ENCODE results near the gene XPC.
A peak's percentile ranks its signal among the peaks of the same experiment; 100 is the strongest.
"Not testable (repeated sequence)": the region's sequence is repeated elsewhere in the genome, so short reads cannot be mapped to it uniquely, and the experiment has no call there.

The XPC gene

DNA sequence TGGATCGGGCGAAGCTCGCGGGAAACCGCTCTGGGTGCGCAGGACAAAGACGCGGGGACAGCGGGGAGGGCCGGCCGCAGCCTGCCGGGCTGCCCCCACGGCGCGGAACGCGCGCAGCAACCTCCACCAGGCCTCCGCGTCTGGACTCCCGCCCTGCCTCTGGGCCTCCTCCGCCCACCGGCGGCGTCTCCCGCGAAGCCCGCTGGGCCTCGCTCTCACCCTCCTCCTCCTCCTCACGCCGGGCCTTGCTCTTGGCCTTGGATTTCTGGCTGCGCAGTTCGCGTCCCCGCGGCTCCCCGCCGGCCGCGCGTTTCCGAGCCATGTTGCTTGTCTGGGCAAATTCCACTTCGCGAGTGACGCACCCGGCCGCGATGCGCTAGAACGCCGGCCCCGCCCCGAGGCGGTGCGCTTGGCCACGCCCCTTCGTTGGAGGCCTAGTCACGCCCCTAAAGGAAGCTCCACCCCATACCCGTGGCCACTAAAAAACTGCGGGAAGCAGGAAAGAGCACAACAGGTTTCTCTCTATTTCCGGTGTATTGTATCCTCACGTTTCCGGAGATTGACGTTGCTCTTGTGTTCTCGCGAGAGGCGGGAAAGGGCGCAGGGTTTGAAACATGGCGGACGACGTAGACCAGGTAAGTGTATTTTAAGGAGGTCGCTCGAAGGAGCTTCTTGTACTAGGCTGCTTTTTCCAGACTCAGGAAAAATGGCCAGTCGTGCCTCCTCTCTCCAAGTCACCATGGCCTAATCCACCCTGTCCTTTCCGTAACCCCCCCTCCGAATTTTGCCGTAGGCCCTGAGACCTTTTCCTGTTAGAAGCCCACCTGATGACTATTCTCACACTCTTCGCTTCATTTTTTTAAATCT is at the start of gene XPC, which contains the start of gene LSM3:
Gene XPC, minus strand, starts transcription at position 355 of the 867 bp plus-strand sequence. Its CDS starts 33 bp downstream, at position 322.
Gene LSM3, plus strand, starts transcription at position 571 of the 867 bp plus-strand sequence. Its CDS starts 44 bp downstream, at position 615.
- peak; percentile 91 for DNase-seq

DNA sequence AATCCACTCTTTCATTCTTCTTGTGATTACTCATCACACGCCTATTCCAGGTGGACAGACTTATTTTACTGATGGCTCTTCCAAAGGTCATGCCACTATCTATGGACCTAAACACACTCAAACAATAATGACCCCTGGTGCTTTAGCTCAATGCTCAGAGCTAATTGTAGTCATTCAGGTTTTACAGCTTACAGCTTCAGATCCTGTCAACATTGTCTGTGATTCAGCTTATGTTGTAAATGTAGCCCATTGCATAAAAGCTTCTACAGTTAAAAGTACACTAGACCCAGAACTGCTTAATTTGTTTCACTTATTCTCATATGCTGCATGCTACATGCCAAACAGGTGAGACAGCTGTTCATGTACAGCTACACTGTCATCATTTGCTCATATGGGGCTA is 49.5 kb upstream of the XPC start:
- DNase-seq = no peak

DNA sequence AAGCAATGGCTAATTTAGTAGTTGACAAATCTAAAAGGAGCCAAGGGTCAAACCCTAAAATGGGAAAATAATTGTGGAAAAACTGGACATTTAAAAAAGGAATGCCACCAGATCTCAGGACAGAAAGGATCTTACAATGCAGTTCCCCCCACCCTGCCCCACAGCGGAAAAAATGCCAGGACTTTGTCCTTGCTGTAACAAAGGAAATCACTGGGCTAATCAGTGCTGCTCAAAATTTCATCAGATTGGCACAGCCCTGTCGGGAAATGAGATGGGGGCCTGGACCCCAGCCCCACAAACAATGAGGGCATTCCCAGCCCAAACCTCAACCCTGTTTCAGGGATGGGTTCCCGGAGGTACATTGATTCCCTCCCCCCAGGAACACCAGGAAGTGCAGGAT is 48.0 kb upstream of the XPC start:
- DNase-seq = not testable (repeated sequence)

DNA sequence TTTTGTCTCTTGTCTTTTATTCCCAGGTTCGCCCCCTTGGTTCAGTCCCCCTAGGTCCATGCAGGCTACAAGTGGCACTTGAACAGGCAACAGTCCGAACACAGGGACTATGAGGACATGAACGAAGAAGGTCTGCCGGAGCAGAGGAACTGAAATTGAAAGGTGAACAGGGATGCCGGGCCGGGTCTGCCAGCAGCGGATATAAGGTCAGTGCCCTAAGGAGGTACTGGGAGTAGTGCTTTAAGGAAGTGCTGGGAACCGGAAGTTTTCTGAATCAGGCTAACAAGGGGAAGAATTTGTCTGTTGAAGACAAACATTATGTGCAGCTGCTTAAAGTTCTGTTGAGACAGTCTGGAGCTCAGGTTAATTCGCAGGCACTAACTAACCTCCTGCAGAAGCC is 47.0 kb upstream of the XPC start:
- DNase-seq = no peak

DNA sequence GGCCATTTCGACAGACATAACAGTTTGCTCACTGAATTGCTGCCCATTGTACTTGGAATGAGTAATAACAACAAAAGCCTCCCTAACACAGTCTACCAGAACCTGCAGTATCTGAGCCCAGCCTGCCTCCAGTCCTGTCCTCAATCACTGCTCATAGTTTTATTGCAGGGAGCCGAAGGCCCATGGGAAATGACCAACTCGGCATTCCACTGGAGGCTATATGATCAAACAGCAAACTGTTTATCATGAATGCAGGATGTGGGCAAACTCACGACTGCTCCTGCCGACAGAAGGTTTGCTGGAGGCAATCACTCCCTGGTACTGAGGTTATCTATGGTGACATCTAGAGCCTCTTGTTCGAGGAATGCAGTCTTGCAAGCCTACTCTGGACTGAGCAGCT is 46.5 kb upstream of the XPC start:
- DNase-seq = no peak

DNA sequence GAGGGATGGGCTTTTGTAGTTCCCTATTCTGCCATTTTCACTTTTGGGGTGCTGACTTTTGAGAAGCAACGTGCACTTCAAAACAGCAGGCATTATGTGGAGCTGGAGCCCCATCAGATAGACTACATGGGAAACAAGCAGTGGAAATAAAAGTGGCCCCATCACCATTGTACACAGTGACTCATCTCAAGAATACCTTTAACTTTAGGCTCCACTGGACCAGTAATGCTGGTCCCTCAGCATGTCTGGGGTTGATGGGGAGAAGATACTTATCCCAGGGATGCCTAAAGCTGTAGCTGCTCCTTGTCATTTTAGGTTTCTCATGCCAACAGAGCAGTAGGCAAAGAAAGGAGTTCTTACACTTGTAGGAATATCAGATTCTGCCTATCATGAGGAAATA is 45.2 kb upstream of the XPC start:
- no peak for DNase-seq

DNA sequence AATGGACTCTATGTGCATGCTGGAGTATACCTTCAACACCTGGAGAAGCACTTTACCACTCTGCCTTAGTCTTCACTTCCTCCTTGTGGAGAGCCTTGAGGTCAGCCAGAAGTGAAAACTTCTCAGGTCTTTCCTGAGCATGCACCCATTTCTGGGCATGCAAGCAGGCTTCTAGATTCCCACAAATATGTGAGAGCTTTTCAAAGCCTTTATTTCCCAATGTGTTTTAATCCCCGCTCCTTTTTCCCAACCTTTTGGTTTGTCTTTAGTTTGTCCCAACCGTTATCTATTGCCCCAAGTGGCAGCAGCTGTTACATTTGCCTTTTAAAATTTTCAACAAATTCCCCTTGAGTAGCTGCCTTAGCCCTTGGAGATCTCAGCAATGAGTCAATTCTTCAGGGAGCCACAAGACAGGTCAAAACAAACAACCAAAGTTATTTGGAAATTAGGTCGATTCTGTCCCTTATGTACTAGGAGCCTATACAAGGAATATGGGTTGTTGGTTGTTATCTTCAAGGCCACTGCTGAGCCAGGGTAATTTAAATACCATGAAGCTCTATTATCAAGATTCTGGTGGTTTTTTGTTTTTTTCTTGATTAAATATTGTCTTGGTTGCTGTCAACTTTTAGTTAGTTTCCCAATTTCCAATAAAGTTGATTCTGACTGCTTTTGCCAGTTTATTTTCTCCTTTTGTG is 44.6 kb upstream of the XPC start:
- DNase-seq = no peak

DNA sequence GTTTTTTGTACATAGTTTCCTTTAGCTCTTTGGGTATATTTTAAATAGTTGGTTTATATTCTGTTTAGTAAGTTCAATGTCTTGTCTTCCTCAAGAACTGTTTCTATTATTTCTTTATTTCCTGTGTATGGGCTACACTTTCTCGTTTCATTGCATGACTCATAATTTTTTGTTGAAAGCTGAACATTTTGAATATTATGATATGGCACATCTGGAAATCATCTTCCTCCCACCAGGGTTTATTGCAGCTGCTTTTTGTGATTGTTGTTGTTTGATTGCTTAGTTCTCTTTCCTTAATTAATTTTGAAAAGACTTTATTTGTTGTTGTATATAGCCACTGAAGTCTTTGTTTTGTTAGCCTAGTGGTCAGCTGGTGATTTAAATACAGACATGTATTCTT is 44.1 kb upstream of the XPC start:
- DNase-seq = no peak

DNA sequence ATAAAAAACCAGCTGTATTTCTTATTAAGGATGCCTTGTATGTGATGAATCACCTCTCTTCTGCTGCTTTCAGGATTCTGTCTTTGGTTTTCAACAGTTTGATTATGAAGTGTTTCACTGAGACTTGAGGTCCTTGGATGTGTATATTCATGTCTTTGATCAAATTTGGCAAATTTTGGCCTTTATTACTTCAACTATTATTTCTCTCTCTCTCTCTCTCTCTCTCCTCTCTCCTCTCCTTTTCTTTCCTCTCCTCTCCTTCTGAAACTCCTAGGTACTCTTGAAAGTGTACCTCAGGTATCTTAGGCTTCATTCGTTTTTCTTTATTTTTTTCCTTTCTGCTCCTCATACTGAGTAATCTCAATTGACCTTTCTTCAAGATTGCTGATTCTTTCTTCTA is 43.5 kb upstream of the XPC start:
- no peak for DNase-seq

DNA sequence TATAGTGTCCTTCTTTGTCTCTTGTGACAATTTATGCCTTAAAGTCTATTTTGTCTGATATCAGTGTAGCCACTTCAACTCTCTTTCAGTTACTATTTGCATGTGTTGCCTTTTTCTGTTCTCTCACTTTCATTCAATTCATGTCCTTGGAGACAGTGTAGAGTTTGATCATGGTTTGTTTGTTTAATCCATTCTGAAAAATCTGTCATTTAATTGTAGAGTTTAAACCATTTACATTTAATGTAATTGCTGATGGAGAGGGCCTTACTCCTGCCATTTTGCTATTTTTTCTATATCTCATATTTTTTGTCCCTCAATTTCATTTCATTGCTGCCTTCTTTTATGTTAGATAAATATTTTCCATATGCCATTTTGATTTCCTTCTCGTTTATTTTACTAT is 42.5 kb upstream of the XPC start:
- DNase-seq = no peak

DNA sequence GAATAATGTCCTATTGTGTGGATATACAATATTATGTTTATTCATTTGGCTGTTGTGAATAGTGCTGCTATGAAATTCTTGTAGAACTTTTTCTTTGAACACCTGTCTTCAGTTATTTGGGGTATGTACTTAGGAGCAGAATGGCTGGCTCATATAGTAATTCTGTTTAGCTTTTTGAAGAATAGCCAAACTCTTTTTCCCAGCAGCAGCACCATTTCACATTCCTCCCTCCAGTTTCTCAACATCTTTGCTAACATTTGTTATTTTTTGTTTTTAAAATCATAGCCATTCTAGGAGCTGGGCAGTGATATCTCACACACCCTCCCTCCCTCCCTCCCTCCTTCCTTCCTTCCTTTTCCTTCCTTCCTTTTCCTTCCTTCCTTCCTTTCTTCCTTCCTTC is 40.0 kb upstream of the XPC start:
- no peak for DNase-seq

DNA sequence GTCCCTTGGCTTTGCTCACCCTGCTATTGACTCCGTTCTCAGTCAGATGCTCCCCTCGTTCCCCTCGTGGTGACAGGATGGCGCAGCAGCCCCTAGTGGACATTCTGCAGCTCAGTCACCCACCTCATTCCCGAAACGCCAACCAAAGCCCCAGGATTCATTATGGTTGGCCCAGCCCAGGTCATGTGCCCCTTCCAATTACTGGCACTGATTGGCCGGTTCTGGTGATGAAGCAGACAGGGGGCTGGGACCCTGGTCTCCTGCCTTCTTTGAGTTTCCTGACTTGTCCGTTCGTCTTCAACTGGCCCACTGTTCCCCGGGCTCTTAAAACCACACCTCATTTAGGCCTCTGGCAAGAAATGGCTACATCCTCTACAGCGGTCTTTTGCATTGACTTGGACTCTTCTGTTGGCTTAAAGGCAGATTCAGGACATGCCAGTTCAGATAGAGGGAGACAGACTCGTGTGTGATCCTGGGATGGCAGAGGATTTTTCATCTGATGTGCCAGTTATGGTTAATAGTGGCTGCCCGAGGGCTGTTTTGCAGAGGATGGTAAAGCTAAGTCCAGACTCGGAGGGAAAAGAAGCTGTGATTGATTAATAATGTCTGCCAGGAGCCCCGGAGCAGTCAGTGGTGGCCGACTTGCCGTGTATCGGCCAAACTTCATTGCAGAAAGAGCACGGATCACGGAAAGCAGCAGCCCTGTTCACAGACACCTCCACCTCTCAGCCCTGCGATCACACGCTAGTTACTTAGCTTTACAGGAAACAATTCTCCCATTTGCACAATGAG is 38.1 kb upstream of the XPC start:
- no peak for DNase-seq

DNA sequence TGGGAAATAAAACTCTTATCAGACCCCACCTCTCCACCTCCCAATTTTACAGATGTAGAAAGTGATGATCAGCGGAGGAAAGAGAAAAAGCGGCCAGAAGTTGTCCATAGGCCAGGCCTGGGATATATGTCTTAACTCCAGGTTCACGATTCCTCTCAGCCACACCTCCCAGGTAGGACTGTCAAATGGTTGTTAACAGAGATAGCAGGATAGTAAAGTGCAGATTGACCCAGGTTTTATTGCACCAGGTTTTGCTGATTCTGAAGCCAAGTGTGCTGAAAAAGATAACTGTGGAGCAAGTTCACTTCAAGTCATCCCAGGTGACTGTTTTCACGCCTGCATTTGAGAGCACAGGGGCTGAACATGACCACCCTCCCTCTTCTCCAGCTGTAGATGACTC is 36.4 kb upstream of the XPC start:
- DNase-seq = no peak

DNA sequence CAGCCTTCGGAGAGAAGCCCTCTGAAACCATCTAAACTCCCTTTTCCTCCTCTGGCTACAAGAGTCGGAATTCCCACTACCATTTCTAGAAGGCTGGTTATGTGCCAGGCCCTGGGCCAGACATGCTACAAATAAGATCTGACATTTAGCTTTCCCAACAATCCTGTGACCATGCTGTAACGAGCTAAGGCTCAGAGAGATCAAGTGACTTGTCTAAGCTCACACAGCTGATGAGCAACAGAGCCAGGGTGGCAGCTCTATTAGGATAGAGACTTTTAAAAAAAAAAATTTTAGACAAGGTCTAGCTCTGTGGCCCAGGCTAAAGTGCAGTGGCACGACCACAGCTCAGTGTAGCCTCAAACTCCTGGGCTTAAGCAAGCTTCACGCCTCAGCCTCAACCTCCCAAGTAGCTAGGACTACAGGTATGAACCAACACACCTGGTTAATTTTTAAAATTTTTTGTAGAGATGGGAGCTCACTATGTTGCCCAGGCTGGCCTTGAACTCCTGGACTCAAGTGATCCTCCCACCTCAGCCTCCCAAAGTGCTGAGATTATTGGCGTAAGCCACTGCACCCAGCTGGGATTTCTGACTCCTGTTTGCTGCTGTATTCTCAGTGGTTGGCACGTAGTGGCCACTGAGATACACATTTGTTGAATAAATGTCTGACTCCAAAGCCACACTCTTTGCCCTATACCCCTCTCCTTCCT is 34.8 kb upstream of the XPC start:
- no peak for DNase-seq

DNA sequence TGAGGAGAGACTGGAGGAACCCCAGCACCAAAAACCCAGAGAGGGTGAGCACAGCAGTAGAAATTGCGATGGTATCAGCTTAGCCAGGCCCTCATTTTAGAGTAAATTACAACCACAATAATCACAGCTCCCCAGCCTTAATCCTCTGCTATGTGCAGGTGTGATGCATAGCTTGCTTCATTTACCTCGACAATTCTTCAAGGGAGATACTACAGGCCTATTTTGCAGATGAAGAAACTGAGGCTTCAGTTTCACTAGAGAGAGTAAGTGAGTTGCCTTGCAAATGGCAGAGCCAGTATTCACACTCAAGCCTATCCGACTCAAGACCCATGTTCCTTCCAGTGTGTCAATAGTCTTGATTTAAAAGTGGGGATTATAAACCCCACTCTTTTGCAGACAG is 33.6 kb upstream of the XPC start:
- no peak for DNase-seq

DNA sequence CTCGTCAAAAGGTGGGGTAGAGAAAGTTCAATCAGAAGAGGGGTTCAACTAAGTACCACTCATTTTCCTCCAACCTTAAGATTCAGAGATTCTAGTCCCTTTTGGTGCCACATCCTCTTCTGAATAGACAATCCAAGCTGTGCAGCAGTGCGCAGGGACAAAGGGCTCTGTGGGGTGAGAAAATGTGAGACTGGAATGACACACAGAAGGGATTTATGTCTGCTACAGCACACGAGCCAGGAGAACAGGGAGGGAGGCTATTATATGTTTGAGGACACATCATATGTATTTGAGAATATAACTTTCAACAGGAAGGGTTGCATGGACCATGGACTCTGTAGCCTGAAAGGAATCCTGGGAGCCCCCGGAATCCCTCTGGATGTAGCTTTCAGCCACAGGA is 33.2 kb upstream of the XPC start:
- DNase-seq = no peak

DNA sequence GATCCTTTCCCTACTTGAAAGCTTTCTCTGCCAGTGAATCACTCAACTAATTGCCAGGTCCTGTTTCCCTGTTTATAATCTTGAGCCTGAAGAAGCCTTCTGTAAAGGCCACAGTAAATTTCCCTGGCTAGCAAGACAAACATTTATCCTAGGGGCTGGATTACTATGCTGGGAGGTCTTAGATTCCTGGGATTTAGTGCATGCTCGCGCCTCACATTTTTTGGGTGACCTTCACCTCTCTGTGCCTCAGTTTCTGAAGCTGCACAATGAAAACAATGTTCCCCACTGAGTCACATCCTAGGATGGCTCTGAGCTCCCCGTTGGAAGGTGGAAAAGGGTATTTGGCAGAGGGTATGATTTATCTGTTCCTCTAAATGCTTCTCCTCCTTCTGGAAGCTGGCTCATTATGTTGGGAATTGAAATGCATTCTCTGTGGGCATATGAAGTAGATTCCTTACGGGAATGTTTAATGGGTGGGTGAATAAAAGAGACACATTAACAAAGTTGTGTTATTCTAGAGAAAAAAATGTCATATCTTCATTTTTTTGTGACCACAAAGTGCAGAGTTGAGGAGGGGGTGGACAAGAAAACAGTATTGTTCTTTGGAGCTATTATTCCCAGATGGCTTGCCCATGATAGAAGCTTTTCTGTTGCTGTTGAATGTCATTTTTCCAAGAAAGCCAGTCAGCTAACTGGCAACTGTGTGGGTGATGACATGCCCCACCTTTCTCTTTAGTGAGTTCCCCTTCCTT is 32.6 kb upstream of the XPC start:
- DNase-seq = no peak

DNA sequence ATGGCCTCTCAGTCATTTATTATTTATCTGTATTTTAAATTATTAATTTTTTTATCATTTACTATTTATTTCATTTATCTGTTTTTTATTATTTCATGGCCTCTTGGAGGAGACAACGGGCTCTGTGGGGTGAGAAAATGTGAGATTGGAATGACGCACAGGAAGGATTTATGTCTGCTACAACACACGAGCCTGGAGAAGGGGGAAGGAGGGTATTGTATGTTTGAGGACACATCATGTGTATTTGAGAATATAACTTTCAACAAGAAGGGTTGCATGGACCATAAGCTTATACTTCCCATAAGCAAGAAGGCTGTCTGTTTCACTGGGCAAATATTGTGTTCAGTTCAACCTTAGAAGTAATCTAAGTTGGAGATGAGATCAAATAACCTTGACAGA is 31.9 kb upstream of the XPC start:
- no peak for DNase-seq

DNA sequence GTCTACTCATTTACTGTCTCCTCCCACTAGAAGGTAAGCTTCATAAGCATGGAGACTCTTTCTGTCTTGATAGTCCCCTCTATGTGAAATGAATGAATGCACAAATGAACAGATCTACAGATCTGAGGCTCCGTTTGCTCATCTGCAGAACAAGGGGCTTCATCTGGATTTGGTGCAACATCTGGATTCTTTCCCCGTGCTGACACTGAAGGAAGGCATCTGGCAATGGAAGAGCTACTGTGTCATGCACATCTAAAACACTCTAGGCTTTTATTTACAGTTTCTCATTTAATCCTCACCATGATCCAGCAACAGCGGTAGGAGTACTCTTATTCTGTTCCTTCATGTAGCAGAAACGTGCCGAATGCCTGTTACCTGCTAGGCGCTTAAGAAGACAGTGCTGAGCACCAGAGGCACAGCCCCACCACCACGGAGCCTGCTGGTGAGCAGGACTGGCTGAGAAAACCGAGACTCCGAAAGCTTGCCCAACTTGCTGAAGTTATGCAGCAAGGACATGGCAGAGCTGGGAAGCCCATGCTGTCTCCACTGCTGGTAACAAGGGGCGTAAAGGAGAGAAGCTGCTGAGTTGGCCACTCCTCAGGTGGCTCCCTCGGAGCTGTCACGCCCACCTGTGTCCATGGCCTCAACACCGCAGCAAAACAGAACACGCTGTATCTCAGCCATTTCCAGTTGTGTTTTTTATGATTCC is 31.3 kb upstream of the XPC start:
- no peak for DNase-seq

DNA sequence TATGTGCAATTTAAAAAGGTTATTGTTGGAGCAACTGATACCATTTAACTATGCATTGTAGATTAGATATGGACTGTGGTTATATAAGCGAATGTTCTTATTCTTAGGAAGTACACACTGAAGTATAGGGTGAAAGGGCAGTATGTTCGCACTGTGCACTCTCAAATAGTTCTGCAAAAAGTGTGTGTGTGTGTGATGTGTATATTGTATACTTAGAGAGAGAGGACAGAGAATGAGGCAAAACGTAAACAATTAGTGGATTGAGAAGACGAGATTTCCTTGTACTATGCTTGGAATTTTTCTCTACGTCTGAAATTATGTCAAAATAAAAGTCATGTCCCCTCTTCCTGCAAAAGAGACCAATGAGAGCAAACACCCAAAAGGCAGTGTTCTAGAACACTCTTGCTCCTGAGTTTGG is 30.6 kb upstream of the XPC start:
- no peak for DNase-seq

DNA sequence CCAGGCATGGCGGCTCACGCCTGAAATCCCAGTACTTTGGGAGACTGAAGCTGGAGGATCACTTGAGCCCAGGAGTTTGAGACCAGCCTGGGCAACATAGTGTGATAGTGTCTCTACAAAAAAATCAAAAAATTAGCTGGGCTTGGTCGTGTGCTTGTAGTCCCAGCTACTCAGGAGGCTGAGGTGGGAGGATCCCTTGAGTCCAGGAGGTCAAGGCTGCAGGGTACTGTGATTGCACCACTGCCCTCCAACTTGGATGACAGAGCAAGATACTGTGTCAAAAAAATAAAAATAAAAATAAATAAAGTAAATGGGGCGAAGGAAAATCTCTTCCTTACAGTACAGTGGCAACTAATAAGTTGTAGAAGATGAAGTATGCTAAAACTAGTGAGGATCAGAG is 29.8 kb upstream of the XPC start:
- DNase-seq = no peak
